H1 (cell line): ENCODE results near the gene ARMH1. TPM values are rescaled to one million over a fixed set of nuclear protein-coding genes. Genes with fewer than 3 reads are reported as not detected.
A peak's percentile ranks its signal among the peaks of the same experiment; 100 is the strongest.

Experiments
- CTCF ChIA-PET: fragments of 300-600 bp; sonication (Branson Sonifier 250); formaldehyde crosslinking; loops from one replicate; lab custom pipeline; 2021; ENCODE audit not compliant: partially characterized antibody; lab: Charles Lee
- POLR2A ChIA-PET: fragments of 300-600 bp; sonication (Branson Sonifier 250); formaldehyde crosslinking; loops from one replicate; lab custom pipeline; 2021; ENCODE audit warnings: inconsistent platforms; ENCODE audit not compliant: partially characterized antibody; lab: Charles Lee
- DNase-seq, 2 experiments: peaks; one replicate each; pipeline versions ENCODE4 v3.0.0 to v3.0.0-alpha.2; 2010 to 2022; ENCODE audit warnings: low spot score in 2 of 2, low read depth in 1 of 2, mixed read lengths in 1 of 2
- FAIRE-seq: peaks from 2 replicates; lab custom pipeline; 2011; peaks lifted over from hg19 to GRCh38; lab: Jason Lieb, UNC
- H2AFZ ChIP-seq: 2 replicates; pipeline ENCODE4 v1.8.1; 2012; ENCODE audit warnings: low read length, inconsistent platforms
- H2AK5ac ChIP-seq: 2 replicates; pipeline ENCODE4 v1.6.1; 2013; ENCODE audit warnings: low read depth, low read length
- H2BK120ac ChIP-seq: replicated peaks from 2 replicates; pipeline ENCODE3; 2013; ENCODE audit warnings: low read depth, low read length, inconsistent platforms
- H2BK12ac ChIP-seq: 2 replicates; pipeline ENCODE4 v1.6.1; 2013; ENCODE audit warnings: low read depth, low read length
- H2BK15ac ChIP-seq: 2 replicates; pipeline ENCODE4 v1.6.1; 2013; ENCODE audit warnings: low read length
- H2BK20ac ChIP-seq: 2 replicates; pipeline ENCODE4 v1.6.1; 2013; ENCODE audit warnings: low read length
- H2BK5ac ChIP-seq: 2 replicates; pipeline ENCODE4 v1.6.1; 2013; ENCODE audit warnings: low read depth, low read length
- H3K14ac ChIP-seq: 2 replicates; pipeline ENCODE4 v1.6.1; 2013; ENCODE audit warnings: inconsistent platforms; ENCODE audit not compliant: insufficient read length
- H3K18ac ChIP-seq: 2 replicates; pipeline ENCODE4 v1.6.1; 2013; ENCODE audit warnings: low read length; ENCODE audit errors: extremely low read depth
- H3K23ac ChIP-seq: 2 replicates; pipeline ENCODE4 v1.6.1; 2013; ENCODE audit warnings: inconsistent platforms; ENCODE audit not compliant: insufficient read length
- H3K23me2 ChIP-seq: 2 replicates; pipeline ENCODE4 v1.6.1; 2013; ENCODE audit warnings: low read depth, low read length
- H3K27ac ChIP-seq: 2 replicates; pipeline ENCODE4 v1.6.1; 2011; ENCODE audit warnings: low read depth, low read length, inconsistent platforms
- H3K27me3 ChIP-seq, 4 experiments: replicated peaks in 1 of 4; 1 replicate in 1 of 4; 2 replicates in 3 of 4; pipeline versions ENCODE4 v1.6.1 to v1.8.1; 2011 to 2013; ENCODE audit warnings: low read length in 3 of 4, mild to moderate bottlenecking in 3 of 4, inconsistent platforms in 2 of 4, mixed read lengths in 2 of 4, moderate library complexity in 1 of 4; ENCODE audit not compliant: control insufficient read depth in 3 of 4, insufficient read depth in 3 of 4; ENCODE audit errors: extremely low read depth in 1 of 4
- H3K36me3 ChIP-seq, 4 experiments: 2 replicates each; pipeline versions ENCODE4 v1.6.1 to v1.8.1; 2011 to 2013; ENCODE audit warnings: mild to moderate bottlenecking in 4 of 4, low read length in 3 of 4, moderate library complexity in 2 of 4, control low read depth in 1 of 4, inconsistent platforms in 1 of 4; ENCODE audit not compliant: insufficient read depth in 4 of 4, control insufficient read depth in 2 of 4
- H3K4ac ChIP-seq: replicated peaks from 2 replicates; pipeline ENCODE3; 2013; ENCODE audit warnings: low read length, low read depth, mixed read lengths, inconsistent platforms; ENCODE audit not compliant: insufficient read length
- H3K4me1 ChIP-seq, 4 experiments: replicated peaks in 1 of 4; 1 replicate in 1 of 4; 2 replicates in 3 of 4; pipeline versions ENCODE4 v1.6.1 to v1.8.1; 2011 to 2013; ENCODE audit warnings: low read length in 3 of 4, inconsistent platforms in 2 of 4, mixed read lengths in 1 of 4; ENCODE audit not compliant: insufficient read depth in 4 of 4, control insufficient read depth in 3 of 4
- H3K4me2 ChIP-seq, 2 experiments: 2 replicates each; pipeline versions ENCODE4 v1.6.1 to v1.8.1; 2011 to 2013; ENCODE audit warnings: low read depth in 2 of 2, low read length in 2 of 2, control low read depth in 1 of 2, inconsistent platforms in 1 of 2, mild to moderate bottlenecking in 1 of 2; ENCODE audit not compliant: insufficient read depth in 1 of 2
- H3K4me3 ChIP-seq, 4 experiments: fragments of 200-600, 300-600 bp in 1 of 4; sonication (generic), shearing (Covaris generic), sonication (Bioruptor Twin) in 1 of 4; 2 replicates each; pipeline versions ENCODE4 v1.5.1 to v1.8.1; 2011 to 2016; ENCODE audit warnings: low read length in 4 of 4, low read depth in 3 of 4, control low read depth in 2 of 4, inconsistent platforms in 2 of 4, mild to moderate bottlenecking in 2 of 4, mixed read lengths in 1 of 4, moderate library complexity in 1 of 4; ENCODE audit not compliant: insufficient read depth in 2 of 4; ENCODE audit errors: extremely low read depth in 1 of 4
- H3K56ac ChIP-seq: replicated peaks from 2 replicates; pipeline ENCODE3; 2013; ENCODE audit warnings: low read depth, mild to moderate bottlenecking, mixed read lengths, low read length, inconsistent platforms; ENCODE audit not compliant: insufficient read length
- H3K79me1 ChIP-seq: 2 replicates; pipeline ENCODE4 v1.6.1; 2013; ENCODE audit warnings: low read depth, low read length, control low read depth
- H3K79me2 ChIP-seq, 2 experiments: 2 replicates each; pipeline versions ENCODE4 v1.6.1 to v1.8.1; 2012 to 2013; ENCODE audit warnings: low read length in 2 of 2, mild to moderate bottlenecking in 2 of 2, inconsistent platforms in 1 of 2; ENCODE audit not compliant: insufficient read depth in 2 of 2, control insufficient read depth in 1 of 2
- H3K9ac ChIP-seq, 4 experiments: replicated peaks in 1 of 4; 1 replicate in 1 of 4; 2 replicates in 3 of 4; pipeline versions ENCODE4 v1.6.1 to v1.8.1; 2011 to 2013; ENCODE audit warnings: low read depth in 3 of 4, low read length in 3 of 4, control low read depth in 2 of 4, mild to moderate bottlenecking in 2 of 4, moderate library complexity in 2 of 4, inconsistent platforms in 1 of 4; ENCODE audit errors: extremely low read depth in 1 of 4
- H3K9me3 ChIP-seq, 2 experiments: 2 replicates each; pipeline versions ENCODE4 v1.6.1 to v1.8.1; 2012 to 2013; ENCODE audit warnings: mild to moderate bottlenecking in 2 of 2, moderate library complexity in 2 of 2, control low read depth in 1 of 2, inconsistent platforms in 1 of 2, low read depth in 1 of 2, low read length in 1 of 2, mixed read lengths in 1 of 2; ENCODE audit not compliant: insufficient read depth in 2 of 2
- H4K20me1 ChIP-seq, 2 experiments: replicated peaks in 1 of 2; 2 replicates each; pipeline versions ENCODE3 to v1.8.1; 2011 to 2013; ENCODE audit warnings: inconsistent platforms in 2 of 2, low read length in 2 of 2, mild to moderate bottlenecking in 1 of 2; ENCODE audit not compliant: insufficient read depth in 2 of 2, control insufficient read depth in 1 of 2
- H4K5ac ChIP-seq: 2 replicates; pipeline ENCODE4 v1.6.1; 2013; ENCODE audit warnings: low read length, low read depth, mixed read lengths, inconsistent platforms; ENCODE audit not compliant: insufficient read length
- H4K8ac ChIP-seq: 2 replicates; pipeline ENCODE4 v1.8.0; 2013; ENCODE audit warnings: mild to moderate bottlenecking, moderate library complexity, low read length, inconsistent platforms; ENCODE audit not compliant: insufficient read depth; ENCODE audit errors: extremely low read depth
- H4K91ac ChIP-seq: replicated peaks from 2 replicates; pipeline ENCODE3; 2013; ENCODE audit warnings: low read length, mixed read lengths, inconsistent platforms; ENCODE audit not compliant: insufficient read length
- HDAC2 ChIP-seq, 2 experiments: fragments of 300-600 bp in 1 of 2; sonication (generic) in 1 of 2; IDR thresholded peaks; 2 replicates each; pipeline ENCODE4 v1.6.1; 2011 to 2012; ENCODE audit warnings: low read depth in 2 of 2, low read length in 2 of 2, mild to moderate bottlenecking in 2 of 2, moderate library complexity in 2 of 2, borderline replicate concordance in 1 of 2, inconsistent platforms in 1 of 2
- POU5F1 ChIP-seq: IDR thresholded peaks from 2 replicates; pipeline ENCODE4 v1.6.1; 2011; ENCODE audit warnings: low read depth, mild to moderate bottlenecking, low read length, moderate library complexity
- SP4 ChIP-seq: IDR thresholded peaks from 2 replicates; pipeline ENCODE4 v1.6.1; 2012; ENCODE audit warnings: low read length, inconsistent platforms
- WGBS, 2 experiments: shearing (Covaris generic) in 1 of 2; methylation state at CpG; one replicate each; pipeline versions ENCODE4 v1.1.6 to v1.1.7; 2013 to 2015; ENCODE audit warnings: low lambda C conversion rate in 2 of 2, mixed read lengths in 2 of 2, inconsistent platforms in 1 of 2, low coverage in 1 of 2, missing lambda C conversion rate in 1 of 2; ENCODE audit not compliant: insufficient replicate concordance in 2 of 2, insufficient coverage in 1 of 2, insufficient read length in 1 of 2; ENCODE audit errors: extremely low coverage in 1 of 2, missing lambda C conversion rate in 1 of 2; 5-methylcytosine and 5-hydroxymethylcytosine counted together
- polyA plus RNA-seq, 7 experiments: library from polyadenylated mRNA; depleted of rRNA in 3 of 7; stranded (reverse) in 5 of 7; unstranded in 2 of 7; fragments of >200 nt in 5 of 7; fragments of 200-250 nt in 2 of 7; gene quantifications; 1 replicate in 5 of 7; 2 replicates in 1 of 7; 4 replicates in 1 of 7; pipeline versions ENCODE4 v1.2.1 to v1.2.3, GENCODE V29; 2011 to 2013; ENCODE audit warnings: missing spikeins in 2 of 7, mixed read lengths in 2 of 7
- total RNA-seq: library from RNA; stranded (reverse); fragmentation: NEBNext Ultra II Directional; extraction: Animal tissue kit (Norgen Biotek cat#: 25700); gene quantifications from 2 replicates; pipeline ENCODE4 v1.2.1, GENCODE V29; 2021

The ARMH1 gene
- total and polyA plus RNA-seq, 2 of the 8 experiments (the other 6 are each of a cell fraction or from before 2014, with no cell fraction given) = 0.82 to 0.85 TPM

GRCh38 chr1:44689447-44689765 is 14.9 kb downstream of the ARMH1 start:
- H3K4me2 ChIP-seq = no peak overlapping the region
- no peak overlapping the region for H4K91ac ChIP-seq
- H3K9ac ChIP-seq = no peak overlapping the region
- no peak overlapping the region for H3K14ac ChIP-seq
- H3K4me1 ChIP-seq = peaks cover 0 to 9% (median 4%) of the 10 kb centered on the region in 4 experiments; a peak in 3 of 7 replicates
- H2AFZ ChIP-seq = no peak overlapping the region
- no peaks in the 10 kb centered on the region for H3K36me3 ChIP-seq
- H2BK15ac ChIP-seq = no peak overlapping the region
- H3K27ac ChIP-seq = no peak overlapping the region
- no peaks in the 10 kb centered on the region for H4K20me1 ChIP-seq
- H3K79me2 ChIP-seq = no peaks in the 10 kb centered on the region
- H3K79me1 ChIP-seq = no peaks in the 10 kb centered on the region
- H3K23ac ChIP-seq = no peak overlapping the region
- 81% methylated on average over 3 of the region's 3 CpGs; no CpG with 5 or more reads in 1 of the 2 experiments for WGBS, 2 experiments
- no peak overlapping the region for H4K8ac ChIP-seq
- H3K18ac ChIP-seq = no peak overlapping the region
- no peak overlapping the region for H3K4ac ChIP-seq
- no peak overlapping the region for H2BK5ac ChIP-seq
- H2BK20ac ChIP-seq = no peak overlapping the region
- no peak overlapping the region for H3K56ac ChIP-seq
- no peaks in the 10 kb centered on the region for H3K9me3 ChIP-seq
- no peak overlapping the region for H2BK120ac ChIP-seq
- H3K27me3 ChIP-seq = no peaks in the 10 kb centered on the region
- no peak for TF ChIP-seq SP4
- 0 out of 4 replicates have a peak, but pooled peaks of 1 of the 2 experiments have one; percentile 49 for TF ChIP-seq HDAC2 (IDR thresholded peaks at IDR 0.05; ENCODE audit: borderline replicate concordance in 1 of 2, low read depth in 2 of 2, low read length in 2 of 2)
- peak; percentile 69; the same call in 1 of the 2 replicates for TF ChIP-seq POU5F1
- TF ChIP-seq, all 59 proteins: peak for 2
- CTCF ChIA-PET = interaction anchor here (1.0 to 2.0 kb wide), 2 partner anchors 18 to 37 kb away, joined by 3 to 6 read pairs; no protein-coding TSS in a partner anchor
- Histone ChIP-seq H3K4me3 (no peak overlapping the region), H3K23me2 (no peaks in the 10 kb centered on the region), H4K5ac (no peak overlapping the region), H2AK5ac (no peak overlapping the region), H2BK12ac (no peak overlapping the region)
- POLR2A ChIA-PET = interaction anchor here (0.7 kb wide), 1 partner anchor 10 kb away, joined by 3 read pairs; no protein-coding TSS in a partner anchor
- no peak for FAIRE-seq
- DNase-seq = no peak
